Limb (tissue), 2 donors: ENCODE measurements around the gene OASL.
A peak's percentile ranks its signal among the peaks of the same experiment; 100 is the strongest.
"Not testable (repeated sequence)": the region's sequence is repeated elsewhere in the genome, so short reads cannot be mapped to it uniquely, and the experiment has no call there.

Source experiments
- DNase-seq, 2 donors: peaks; one replicate each; pipeline ENCODE4 v3.0.0-alpha.2; 2016; ENCODE audit errors: extremely low spot score in 2 of 2

Gene OASL

DNA sequence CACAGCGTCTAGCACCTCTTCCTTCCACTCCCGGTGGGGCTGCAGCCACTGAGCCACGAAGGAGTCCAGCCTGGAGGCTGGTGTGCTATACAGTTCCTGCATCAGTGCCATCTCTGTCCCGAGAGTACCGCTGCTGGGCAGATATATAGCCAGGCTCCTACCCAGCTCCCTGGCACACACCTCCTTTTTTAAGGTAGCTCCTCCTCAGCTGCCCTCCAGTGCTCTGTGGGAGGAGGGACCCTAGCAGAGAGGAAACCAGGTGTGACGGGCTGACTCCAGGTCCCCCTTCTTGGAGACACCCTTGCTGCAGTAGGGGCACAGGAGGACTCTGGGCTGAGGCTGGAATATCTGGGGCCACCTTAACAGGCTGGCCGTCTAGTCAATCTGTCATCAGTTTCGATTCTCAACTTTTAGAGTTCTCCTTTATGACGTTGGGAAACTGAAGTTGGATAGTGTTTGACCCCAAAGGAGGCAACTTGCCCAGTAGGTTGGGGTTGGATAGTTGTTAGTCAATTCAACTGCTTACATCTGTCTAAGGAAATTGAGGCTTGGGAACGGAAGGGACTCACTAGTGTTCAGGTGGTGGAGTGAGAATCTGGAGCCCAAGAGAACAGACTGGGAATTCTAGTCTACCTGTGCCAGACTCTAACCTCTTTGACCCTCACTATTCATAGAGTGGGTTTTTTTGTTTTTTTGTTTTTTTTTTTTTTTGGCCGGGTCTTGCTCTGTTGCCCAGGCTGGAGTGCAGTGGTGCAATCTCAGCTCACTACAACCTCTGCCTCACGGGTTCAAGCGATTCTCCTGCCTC lies at the start of gene OASL:
Gene OASL, minus strand, starts transcription at position 386 of the 808 bp plus-strand sequence. Its CDS starts 275 bp downstream, at position 111.
- DNase-seq = no peak

DNA sequence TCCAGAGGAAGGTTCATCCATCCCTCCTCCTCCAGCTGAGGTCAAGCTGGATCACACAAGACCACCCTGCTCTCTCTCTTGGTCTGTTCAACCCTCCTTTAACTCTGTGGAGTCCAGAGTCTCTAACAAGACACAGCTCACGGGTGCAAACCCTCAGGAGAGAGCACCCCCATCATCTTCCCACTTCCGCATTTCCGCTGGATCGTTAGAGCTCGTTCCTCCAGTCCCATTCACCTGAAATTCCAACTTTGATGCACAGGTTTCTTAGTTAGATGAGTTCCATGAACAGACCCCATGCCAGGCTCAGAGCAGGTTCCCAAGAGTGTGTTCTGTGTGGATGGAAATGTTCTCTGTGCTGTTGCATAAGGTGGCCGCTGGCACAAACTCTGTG lies 49.1 kb upstream of the OASL start:
- DNase-seq = no peak

- no peak for DNase-seq
These were observed 48.6 kb upstream of the OASL start for GRCh38 chr12:121087467-121088194.

DNA sequence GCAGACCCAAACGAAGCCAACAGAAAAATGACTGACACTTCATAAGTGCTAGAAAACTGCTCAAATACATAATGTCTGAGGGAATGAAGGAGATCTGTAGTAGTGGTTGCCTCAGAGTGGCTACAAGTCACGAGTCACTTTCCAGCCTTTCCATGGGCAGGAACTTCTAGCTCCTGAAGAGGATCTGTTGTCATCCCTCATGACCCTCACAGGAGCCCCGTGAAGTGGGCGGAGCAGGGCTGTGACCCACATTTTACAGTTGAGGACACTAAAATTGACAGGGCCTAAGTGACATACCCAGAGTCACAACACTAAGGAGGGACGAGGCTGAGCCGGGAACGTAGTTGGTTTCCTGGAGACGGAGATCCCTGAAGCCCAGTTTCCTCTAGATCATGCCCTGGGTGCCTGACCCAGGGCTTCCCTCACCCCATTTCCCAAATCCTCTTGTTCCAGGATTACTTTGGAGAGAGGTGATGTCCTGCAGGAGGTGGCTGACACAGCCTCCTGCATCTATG lies 47.8 kb upstream of the OASL start:
- no peak for DNase-seq

DNA sequence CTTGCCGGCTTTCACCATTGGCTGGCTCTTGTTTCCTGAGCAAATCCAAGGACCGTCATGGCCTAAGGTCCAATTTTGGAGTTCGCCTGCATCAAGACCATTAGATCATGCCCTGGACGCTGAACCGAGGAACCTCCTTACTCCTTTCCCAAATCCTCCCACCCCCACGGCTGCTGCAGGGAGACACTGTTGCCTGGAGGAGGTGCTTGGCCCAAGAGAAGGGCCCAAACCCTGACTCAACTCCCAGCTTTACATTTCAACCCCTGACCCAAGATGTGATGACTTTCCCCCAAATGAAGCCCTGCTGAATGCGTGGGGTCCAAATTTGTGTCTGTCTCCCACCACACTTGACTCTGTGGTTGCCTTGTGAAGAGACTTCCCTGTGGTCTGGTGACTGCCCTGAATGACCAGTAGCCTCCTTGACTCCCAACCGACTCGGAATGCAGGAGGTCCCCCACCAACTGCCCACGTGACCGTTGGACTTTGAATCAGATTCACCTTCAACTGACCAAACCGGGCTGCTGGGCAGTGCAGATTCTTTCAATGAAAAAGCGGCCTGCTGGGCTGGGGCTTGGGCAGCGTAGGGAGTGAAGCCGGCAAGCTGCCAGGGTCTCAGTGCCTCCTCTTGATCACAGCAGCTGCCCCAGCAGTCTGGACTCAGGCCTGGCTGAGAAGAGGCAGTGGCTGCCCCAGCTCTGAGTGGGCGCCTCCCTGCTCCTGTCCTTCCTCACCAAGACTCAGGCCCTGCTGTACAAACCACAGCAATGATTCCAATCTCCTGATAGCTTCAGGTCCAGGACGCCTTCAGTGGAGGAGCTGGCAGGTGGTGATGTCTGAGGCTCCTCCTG lies 46.7 kb upstream of the OASL start:
- no peak for DNase-seq

GRCh38 chr12:121085069-121085468 lies 46.0 kb upstream of the OASL start:
- DNase-seq = no peak

GRCh38 chr12:121084229-121084628 lies 45.2 kb upstream of the OASL start:
- DNase-seq = no peak

GRCh38 chr12:121080909-121081308 lies 41.9 kb upstream of the OASL start:
- DNase-seq = no peak

GRCh38 chr12:121079736-121080272 lies 40.8 kb upstream of the OASL start:
- DNase-seq = no peak

GRCh38 chr12:121077440-121077839 lies 38.4 kb upstream of the OASL start:
- DNase-seq = not testable (repeated sequence)

- DNase-seq = not testable (repeated sequence)
These were observed 36.9 kb upstream of the OASL start for GRCh38 chr12:121075911-121076310.

GRCh38 chr12:121072147-121072546 lies 33.1 kb upstream of the OASL start:
- DNase-seq = no peak

GRCh38 chr12:121069206-121069605 lies 30.2 kb upstream of the OASL start:
- no peak for DNase-seq

GRCh38 chr12:121065345-121065744 lies 26.3 kb upstream of the OASL start:
- DNase-seq = no peak

- not testable (repeated sequence) for DNase-seq
These were observed 25.5 kb upstream of the OASL start for GRCh38 chr12:121064586-121064985.

- no peak for DNase-seq
These were observed 25.1 kb upstream of the OASL start for GRCh38 chr12:121064116-121064515.

DNA sequence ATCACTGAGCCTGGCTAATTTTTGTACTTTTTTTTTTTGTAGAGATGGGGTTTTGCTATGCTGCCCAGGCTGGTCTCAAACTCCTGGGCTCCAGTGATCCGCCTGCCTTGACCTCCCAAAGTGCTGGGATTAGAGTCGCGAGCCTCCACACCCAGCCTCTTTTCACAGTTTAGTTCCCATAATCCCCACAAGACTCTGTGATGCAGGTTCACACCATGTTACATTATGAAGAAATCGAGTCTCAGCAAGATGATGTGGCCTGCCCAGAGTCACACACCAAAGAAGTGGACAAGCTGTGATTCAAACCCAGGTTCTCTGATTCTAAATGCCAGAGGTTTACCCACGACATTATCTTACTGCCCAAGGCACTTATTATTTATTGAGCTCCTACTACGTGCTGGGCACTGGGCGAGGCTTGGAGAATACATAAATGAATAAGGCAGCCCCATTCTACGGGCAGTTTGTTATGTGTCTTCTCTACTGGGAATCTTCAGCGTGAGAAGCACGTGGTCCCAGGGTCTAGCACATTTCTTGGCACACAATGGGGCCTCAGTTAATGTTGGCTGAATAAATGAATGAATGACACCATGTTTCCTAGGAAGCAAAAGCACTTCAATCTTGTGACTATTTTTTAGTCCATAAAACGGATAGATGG lies 23.5 kb upstream of the OASL start:
- DNase-seq = no peak

DNA sequence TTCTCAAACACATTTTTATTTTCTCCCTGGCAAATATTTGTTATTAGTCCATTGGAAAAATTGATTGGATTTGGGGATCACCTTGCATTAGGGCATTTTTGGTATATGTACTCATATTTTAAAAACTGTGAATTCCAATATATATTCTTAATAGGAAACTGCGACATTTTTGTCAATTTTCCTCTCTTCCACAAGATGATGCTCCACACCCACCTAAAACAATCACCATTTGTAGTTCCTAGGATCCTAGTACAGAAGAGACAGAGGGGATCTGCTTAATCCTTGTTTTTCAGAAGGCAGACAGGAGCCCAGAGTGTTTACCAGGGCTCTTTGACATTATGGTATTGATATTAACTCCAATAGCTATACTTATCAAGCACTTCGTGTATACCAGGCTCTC lies 22.8 kb upstream of the OASL start:
- DNase-seq = no peak

- peak; percentile 26 to 28 for DNase-seq
These were observed 21.3 kb upstream of the OASL start for GRCh38 chr12:121060149-121061001.
